RWPE2 (cell line): Measurements from ENCODE around the gene AGTR1.

ENCODE experiments used
- ATAC-seq: fragments of 200-7000 bp; cut with Tn5 transposase; 3 replicates; pipeline ENCODE4 v1.9.1; 2021; ENCODE audit warnings: low read depth
- DNase-seq: peaks from one replicate; pipeline ENCODE4 v3.0.0-alpha.2; 2020; ENCODE audit warnings: low spot score
- H3K27ac ChIP-seq: fragments of 450-650 bp; 2 replicates; pipeline ENCODE4 v1.5.1; 2017; ENCODE audit warnings: mild to moderate bottlenecking; ENCODE audit not compliant: poor library complexity, severe bottlenecking
- H3K27me3 ChIP-seq: fragments of 250-450 bp; sonication (Bioruptor Pico); 2 replicates; pipeline ENCODE4 v1.5.1; 2021; ENCODE audit warnings: mild to moderate bottlenecking, moderate library complexity; ENCODE audit not compliant: insufficient read depth, poor library complexity, severe bottlenecking
- H3K36me3 ChIP-seq: fragments of 250-450 bp; sonication (Bioruptor Pico); 2 replicates; pipeline ENCODE4 v1.5.1; 2020; ENCODE audit warnings: low read depth, mild to moderate bottlenecking, moderate library complexity
- H3K4me1 ChIP-seq: fragments of 250-450 bp; sonication (Bioruptor Pico); 2 replicates; pipeline ENCODE4 v1.5.1; 2021; ENCODE audit warnings: mild to moderate bottlenecking, moderate library complexity; ENCODE audit not compliant: insufficient read depth, poor library complexity, severe bottlenecking
- H3K4me3 ChIP-seq: fragments of 250-450 bp; sonication (Bioruptor Pico); 2 replicates; pipeline ENCODE4 v1.5.1; 2021; ENCODE audit warnings: mild to moderate bottlenecking, moderate library complexity; ENCODE audit not compliant: severe bottlenecking
- H3K9me3 ChIP-seq: fragments of 250-450 bp; sonication (Bioruptor Pico); 2 replicates; pipeline ENCODE4 v1.5.1; 2021; ENCODE audit warnings: mild to moderate bottlenecking, moderate library complexity; ENCODE audit not compliant: severe bottlenecking
- CTCF ChIP-seq: fragments of 450-650 bp; IDR thresholded peaks from one replicate; pipeline ENCODE4 v1.5.1; 2017; ENCODE audit warnings: mild to moderate bottlenecking, moderate library complexity; ENCODE audit not compliant: poor library complexity, severe bottlenecking

Gene AGTR1

DNA sequence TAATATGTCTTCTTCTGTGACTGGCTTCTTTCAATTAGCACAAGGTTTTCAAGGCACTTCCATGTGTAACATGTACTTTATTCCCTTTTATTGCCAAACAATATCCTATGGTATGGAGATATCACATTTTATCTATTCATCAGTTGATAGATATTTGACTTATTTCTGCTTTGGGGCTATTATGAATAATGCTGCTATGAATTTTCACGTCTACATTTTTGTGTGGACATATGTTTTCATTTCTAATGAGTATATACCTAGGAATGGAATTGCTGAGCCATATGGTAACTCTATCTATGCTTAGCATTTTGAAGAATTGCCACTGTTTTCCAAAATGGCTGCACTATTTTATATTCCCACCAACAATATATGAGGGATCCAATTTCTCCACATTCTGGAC lies 3.6 kb upstream of the AGTR1 start:
- H3K9me3 ChIP-seq, result no peaks in the 10 kb centered on the region
- no peaks in the 10 kb centered on the region for H3K36me3 ChIP-seq
- H3K4me1 ChIP-seq, result no peaks in the 10 kb centered on the region
- H3K4me3 ChIP-seq, result no peak overlapping the region
- peaks cover 32% of the 10 kb centered on the region for H3K27me3 ChIP-seq
- TF ChIP-seq CTCF, result no peak
- ATAC-seq (no peak), DNase-seq (no peak)
- no peak overlapping the region for H3K27ac ChIP-seq

- no peaks in the 10 kb centered on the region for H3K9me3 ChIP-seq
- DNase-seq (no peak), ATAC-seq (no peak)
- peaks cover 57% of the 10 kb centered on the region for H3K27me3 ChIP-seq
- H3K4me3 ChIP-seq, result peak overlapping the region; percentile 2
- no peaks in the 10 kb centered on the region for H3K4me1 ChIP-seq
- no peak for TF ChIP-seq CTCF
- no peak overlapping the region for H3K27ac ChIP-seq
- H3K36me3 ChIP-seq, result no peaks in the 10 kb centered on the region
Observed at GRCh38 chr3:148698190-148698810, 597 bp downstream of the AGTR1 start.

DNA sequence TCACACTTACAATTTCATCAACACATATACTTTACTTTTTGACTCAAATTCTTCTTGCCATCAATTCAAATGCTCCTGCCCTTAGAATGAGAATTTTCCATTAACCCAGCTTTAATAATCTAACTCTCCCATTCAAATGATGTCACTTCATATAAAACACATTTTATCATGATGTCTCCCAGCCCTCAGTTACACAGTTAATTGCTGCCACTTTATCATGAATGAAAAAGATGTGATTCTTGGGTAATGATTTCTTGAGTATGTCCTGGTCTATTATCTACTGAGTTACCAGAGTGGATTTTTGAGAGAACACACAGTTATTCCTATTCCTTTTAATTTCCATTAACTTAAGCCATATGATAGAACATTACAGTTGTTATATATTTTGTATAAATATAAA lies 7.6 kb downstream of the AGTR1 start:
- H3K27me3 ChIP-seq, result peaks cover 19% of the 10 kb centered on the region
- H3K27ac ChIP-seq, result no peak overlapping the region
- H3K36me3 ChIP-seq, result no peaks in the 10 kb centered on the region
- no peaks in the 10 kb centered on the region for H3K4me1 ChIP-seq
- TF ChIP-seq CTCF, result no peak
- ATAC-seq (no peak), DNase-seq (no peak)
- no peaks in the 10 kb centered on the region for H3K9me3 ChIP-seq
- H3K4me3 ChIP-seq, result no peak overlapping the region

- ATAC-seq, result peak; percentile 25; the same call in 1 of the 3 replicates
- DNase-seq, result no peak
- no peak overlapping the region for H3K4me3 ChIP-seq
- H3K36me3 ChIP-seq, result no peaks in the 10 kb centered on the region
- no peak overlapping the region for H3K27ac ChIP-seq
- H3K27me3 ChIP-seq, result peaks cover 6% of the 10 kb centered on the region
- no peaks in the 10 kb centered on the region for H3K4me1 ChIP-seq
- peaks cover 2% of the 10 kb centered on the region for H3K9me3 ChIP-seq
- no peak for TF ChIP-seq CTCF
Observed at GRCh38 chr3:148707601-148708380, 10.1 kb downstream of the AGTR1 start.

- no peak overlapping the region for H3K27ac ChIP-seq
- no peak for TF ChIP-seq CTCF
- H3K4me3 ChIP-seq, result no peak overlapping the region
- H3K27me3 ChIP-seq, result peaks cover 6% of the 10 kb centered on the region
- H3K4me1 ChIP-seq, result no peaks in the 10 kb centered on the region
- H3K36me3 ChIP-seq, result no peaks in the 10 kb centered on the region
- ATAC-seq (0 out of 3 replicates have a peak, but pooled peaks have one; percentile 23), DNase-seq (no peak)
- H3K9me3 ChIP-seq, result peaks cover 3% of the 10 kb centered on the region
Observed at GRCh38 chr3:148708409-148708808, 10.7 kb downstream of the AGTR1 start.
